Natural killer cell (primary cell): ENCODE measurements around the gene NDEL1. TPM values are rescaled to one million over a fixed set of nuclear protein-coding genes. Genes with fewer than 3 reads are reported as not detected.

Source experiments
- ATAC-seq, 3 donors: fragments of 150-1000 bp in 2 of 3; fragments of 200-7000 bp in 1 of 3; cut with Tn5 transposase; 1 replicate in 1 of 3; 2 replicates in 2 of 3; pipeline ENCODE4 v1.10.0; 2021; ENCODE audit warnings: mild to moderate bottlenecking in 2 of 3, moderate library complexity in 2 of 3
- DNase-seq, 2 donors: peaks; one replicate each; pipeline versions ENCODE4 v3.0.0 to v3.0.0-alpha.2; 2013 to 2021; ENCODE audit warnings: mixed read lengths in 1 of 2
- H3K27ac ChIP-seq: one replicate; pipeline ENCODE4 v1.5.1; 2013; ENCODE audit warnings: mild to moderate bottlenecking, low read length
- H3K27me3 ChIP-seq: one replicate; pipeline ENCODE4 v1.6.1; 2013; ENCODE audit warnings: low read length; ENCODE audit not compliant: control insufficient read depth, insufficient read depth
- H3K36me3 ChIP-seq: one replicate; pipeline ENCODE4 v1.6.1; 2013; ENCODE audit warnings: low read length; ENCODE audit not compliant: control insufficient read depth, insufficient read depth
- H3K4me1 ChIP-seq: one replicate; pipeline ENCODE4 v1.6.1; 2013; ENCODE audit warnings: low read length; ENCODE audit not compliant: control insufficient read depth, insufficient read depth
- H3K4me3 ChIP-seq: one replicate; pipeline ENCODE4 v1.5.1; 2013; ENCODE audit warnings: low read length
- H3K9me3 ChIP-seq: one replicate; pipeline ENCODE4 v1.6.1; 2013; ENCODE audit warnings: low read length; ENCODE audit not compliant: control insufficient read depth, insufficient read depth
- H3K27ac Mint-ChIP-seq, 2 donors: one replicate each; pipeline ENCODE4 v1.8.0; 2022; ENCODE audit warnings: mild to moderate bottlenecking in 2 of 2, mixed read lengths in 2 of 2, moderate library complexity in 1 of 2
- H3K27me3 Mint-ChIP-seq, 2 donors: one replicate each; pipeline ENCODE4 v1.8.0; 2022; ENCODE audit warnings: low read depth in 2 of 2, mixed read lengths in 2 of 2
- H3K36me3 Mint-ChIP-seq: one replicate; pipeline ENCODE4 v1.8.0; 2022; ENCODE audit warnings: mixed read lengths
- H3K4me1 Mint-ChIP-seq, 2 donors: one replicate each; pipeline ENCODE4 v1.8.0; 2022; ENCODE audit warnings: mixed read lengths in 2 of 2
- H3K4me3 Mint-ChIP-seq: one replicate; pipeline ENCODE4 v1.8.0; 2022; ENCODE audit warnings: mild to moderate bottlenecking, moderate library complexity, mixed read lengths
- H3K9me3 Mint-ChIP-seq, 2 donors: one replicate each; pipeline ENCODE4 v1.8.0; 2022; ENCODE audit warnings: mixed read lengths in 2 of 2
- CTCF ChIP-seq: fragments of 200-600 bp; IDR thresholded peaks from one replicate; pipeline ENCODE4 v1.8.0; 2022; ENCODE audit warnings: antibody characterized with exemption
- WGBS: methylation state at CpG from one replicate; pipeline ENCODE4 v1.1.7; 2013; ENCODE audit warnings: missing lambda C conversion rate; ENCODE audit not compliant: insufficient coverage; 5-methylcytosine and 5-hydroxymethylcytosine counted together
- intact Hi-C: fragments of 100-400 bp; cut with micrococcal nuclease; formaldehyde crosslinking; loops from one replicate; pipeline ENCODE4 v1.14.2; 2022
- total RNA-seq, 4 donors: library from RNA; stranded (reverse); fragments of 120-200 nt in 1 of 4; gene quantifications; one replicate each; pipeline versions ENCODE4 v1.2.3 to v1.2.4, GENCODE V29; 2013 to 2022

The NDEL1 gene
- total RNA-seq, 3 donors from 2014 or later (not counting 1 experiment from before 2014, with no cell fraction given), result 174 to 219 (median 193) TPM

GRCh38 chr17:8468980-8469379, 33.3 kb downstream of the NDEL1 start:
- Mint-ChIP-seq H3K27ac (no peak overlapping the region), H3K4me3 (no peak overlapping the region), H3K9me3 (no peaks in the 10 kb centered on the region), H3K36me3 (no peaks in the 10 kb centered on the region), H3K27me3 (no peaks in the 10 kb centered on the region), H3K4me1 (peaks cover 21 to 24% of the 10 kb centered on the region in 2 donors)
- no peaks in the 10 kb centered on the region for H3K4me1 ChIP-seq
- intact Hi-C loops, result no loop called here
- DNase-seq, result no peak
- no peak overlapping the region for H3K4me3 ChIP-seq
- no peaks in the 10 kb centered on the region for H3K9me3 ChIP-seq
- no peak overlapping the region for H3K27ac ChIP-seq
- TF ChIP-seq CTCF, result no peak
- H3K36me3 ChIP-seq, result peaks cover 50% of the 10 kb centered on the region
- no peaks in the 10 kb centered on the region for H3K27me3 ChIP-seq
- WGBS, result 94% methylated on average over 3 of the region's 3 CpGs
- ATAC-seq, result no peak

GRCh38 chr17:8469964-8470363, 34.3 kb downstream of the NDEL1 start:
- H3K9me3 ChIP-seq, result no peaks in the 10 kb centered on the region
- no peaks in the 10 kb centered on the region for H3K36me3 Mint-ChIP-seq

GRCh38 chr17:8470447-8471047, 34.9 kb downstream of the NDEL1 start:
- H3K9me3 Mint-ChIP-seq, result no peaks in the 10 kb centered on the region
- no peak overlapping the region for H3K27ac Mint-ChIP-seq

More at GRCh38 chr17:8469964-8470363, 34.3 kb downstream of the NDEL1 start:
- no peaks in the 10 kb centered on the region for H3K9me3 Mint-ChIP-seq
- ATAC-seq (no peak), DNase-seq (no peak)
- no peaks in the 10 kb centered on the region for H3K4me1 ChIP-seq
- TF ChIP-seq CTCF, result no peak
- no peaks in the 10 kb centered on the region for H3K27me3 ChIP-seq
- intact Hi-C loops, result no loop called here
- no peak overlapping the region for H3K27ac ChIP-seq
- no peaks in the 10 kb centered on the region for H3K27me3 Mint-ChIP-seq
- H3K36me3 ChIP-seq, result peaks cover 56% of the 10 kb centered on the region
- H3K4me3 ChIP-seq, result no peak overlapping the region
- H3K4me3 Mint-ChIP-seq, result no peak overlapping the region
- H3K4me1 Mint-ChIP-seq, result peaks cover 11 to 14% of the 10 kb centered on the region in 2 donors
- 96% methylated on average over 12 of the region's 12 CpGs for WGBS
- H3K27ac Mint-ChIP-seq, result no peak overlapping the region

More at GRCh38 chr17:8470447-8471047, 34.9 kb downstream of the NDEL1 start:
- H3K27me3 Mint-ChIP-seq, result no peaks in the 10 kb centered on the region
- no peaks in the 10 kb centered on the region for H3K27me3 ChIP-seq
- no peaks in the 10 kb centered on the region for H3K4me1 ChIP-seq
- no peak overlapping the region for H3K4me3 ChIP-seq
- WGBS, result 98% methylated on average over 20 of the region's 20 CpGs
- H3K4me3 Mint-ChIP-seq, result no peak overlapping the region
- no peak for TF ChIP-seq CTCF
- no peak for DNase-seq
- no peak for ATAC-seq
- H3K4me1 Mint-ChIP-seq, result peaks cover 6 to 8% of the 10 kb centered on the region in 2 donors
- no peaks in the 10 kb centered on the region for H3K9me3 ChIP-seq
- H3K27ac ChIP-seq, result no peak overlapping the region
- H3K36me3 ChIP-seq, result peaks cover 58% of the 10 kb centered on the region
- no peaks in the 10 kb centered on the region for H3K36me3 Mint-ChIP-seq
- intact Hi-C loops, result no loop called here
